ENCODE results near the gene SPRR5. TPM values are rescaled to one million over a fixed set of nuclear protein-coding genes. Genes with fewer than 3 reads are reported as not detected.

Gene SPRR5
- total and polyA plus RNA-seq, 7 donors: not detected

- TF ChIP-seq CTCF (IDR thresholded peaks at IDR 0.05): no peak
- Histone ChIP-seq H3K27ac (no peak overlapping the region), H3K36me3 (ENCODE audit: insufficient read depth in 1 of 2, low read depth in 1 of 2) (no peaks in the 10 kb centered on the region), H3K9me3 (no peaks in the 10 kb centered on the region), H3K27me3 (ENCODE audit: insufficient read depth in 3 of 3, low read length in 2 of 3) (no peaks in the 10 kb centered on the region), H3K4me3 (no peak overlapping the region), H3K4me1 (no peaks in the 10 kb centered on the region)
- WGBS, 3 donors: 73 to 76% (median 74%) methylated on average over 6 of the region's 6 CpGs
- intact Hi-C loops (cut with DNase I): no loop called here
- DNase-seq (no peak), ATAC-seq (no peak)
Observed at GRCh38 chr1:152993186-152993585, 46.2 kb downstream of the SPRR5 start.

- no peak overlapping the region for H3K4me3 ChIP-seq
- H3K27me3 ChIP-seq (ENCODE audit: insufficient read depth in 3 of 3, low read length in 2 of 3): no peaks in the 10 kb centered on the region
- intact Hi-C loops (cut with DNase I): no loop called here
- H3K36me3 ChIP-seq (ENCODE audit: insufficient read depth in 1 of 2, low read depth in 1 of 2): no peaks in the 10 kb centered on the region
- H3K9me3 ChIP-seq: no peaks in the 10 kb centered on the region
- H3K27ac ChIP-seq: no peak overlapping the region
- 0 to 44% (median 39%) methylated on average over 1 of the region's 1 CpG for WGBS, 3 donors
- DNase-seq (no peak), ATAC-seq (no peak)
- H3K4me1 ChIP-seq: no peaks in the 10 kb centered on the region
- TF ChIP-seq CTCF (IDR thresholded peaks at IDR 0.05): no peak
Observed at GRCh38 chr1:152995842-152996241, 48.8 kb downstream of the SPRR5 start.

GRCh38 chr1:152996633-152997400, 49.8 kb downstream of the SPRR5 start:
- intact Hi-C loops (cut with DNase I): no loop called here
- WGBS, 3 donors: 9 to 13% (median 12%) methylated on average over 5 of the region's 5 CpGs
- Histone ChIP-seq H3K27me3 (ENCODE audit: insufficient read depth in 3 of 3, low read length in 2 of 3) (no peaks in the 10 kb centered on the region), H3K4me1 (no peaks in the 10 kb centered on the region), H3K36me3 (ENCODE audit: insufficient read depth in 1 of 2, low read depth in 1 of 2) (no peaks in the 10 kb centered on the region), H3K27ac (no peak overlapping the region), H3K4me3 (no peak overlapping the region), H3K9me3 (no peaks in the 10 kb centered on the region)
- ATAC-seq: no peak
- no peak for TF ChIP-seq CTCF (IDR thresholded peaks at IDR 0.05)
- DNase-seq: no peak

GRCh38 chr1:152997901-152998300, 50.9 kb downstream of the SPRR5 start:
- Histone ChIP-seq H3K4me3 (no peak overlapping the region), H3K27ac (no peak overlapping the region), H3K36me3 (ENCODE audit: insufficient read depth in 1 of 2, low read depth in 1 of 2) (no peaks in the 10 kb centered on the region), H3K4me1 (no peaks in the 10 kb centered on the region), H3K27me3 (ENCODE audit: insufficient read depth in 3 of 3, low read length in 2 of 3) (no peaks in the 10 kb centered on the region), H3K9me3 (no peaks in the 10 kb centered on the region)
- 14 to 26% (median 21%) methylated on average over 7 of the region's 7 CpGs for WGBS, 3 donors
- intact Hi-C loops (cut with DNase I): no loop called here
- no peak for TF ChIP-seq CTCF (IDR thresholded peaks at IDR 0.05)
- ATAC-seq (no peak), DNase-seq (no peak)

GRCh38 chr1:152998476-152998875, 51.5 kb downstream of the SPRR5 start:
- WGBS, 3 donors: 86 to 92% (median 90%) methylated on average over 4 of the region's 4 CpGs
- ATAC-seq: no peak
- H3K4me1 ChIP-seq: no peaks in the 10 kb centered on the region
- TF ChIP-seq CTCF (IDR thresholded peaks at IDR 0.05): no peak
- DNase-seq: no peak
- no peak overlapping the region for H3K27ac ChIP-seq
- intact Hi-C loops (cut with DNase I): no loop called here
- no peak overlapping the region for H3K4me3 ChIP-seq
- no peaks in the 10 kb centered on the region for H3K27me3 ChIP-seq (ENCODE audit: insufficient read depth in 3 of 3, low read length in 2 of 3)
- no peaks in the 10 kb centered on the region for H3K36me3 ChIP-seq (ENCODE audit: insufficient read depth in 1 of 2, low read depth in 1 of 2)
- no peaks in the 10 kb centered on the region for H3K9me3 ChIP-seq
